Hindlimb muscle (tissue), 1 donor: Measurements from ENCODE around the gene PRRG1. TPM values are rescaled to one million over a fixed set of nuclear protein-coding genes. Genes with fewer than 3 reads are reported as not detected.
"Not testable (repeated sequence)": the region's sequence is repeated elsewhere in the genome, so short reads cannot be mapped to it uniquely, and the experiment has no call there.

ENCODE experiments used
- DNase-seq: peaks from one replicate; pipeline ENCODE4 v3.0.0-alpha.2; 2013
- polyA plus RNA-seq: library from polyadenylated mRNA; unstranded; fragments of 120-200 nt; gene quantifications from one replicate; pipeline ENCODE4 v1.2.1, GENCODE V29; 2013; ENCODE audit not compliant: insufficient read length

The PRRG1 gene
- polyA plus RNA-seq, 1 donor: 15.3 TPM

DNA sequence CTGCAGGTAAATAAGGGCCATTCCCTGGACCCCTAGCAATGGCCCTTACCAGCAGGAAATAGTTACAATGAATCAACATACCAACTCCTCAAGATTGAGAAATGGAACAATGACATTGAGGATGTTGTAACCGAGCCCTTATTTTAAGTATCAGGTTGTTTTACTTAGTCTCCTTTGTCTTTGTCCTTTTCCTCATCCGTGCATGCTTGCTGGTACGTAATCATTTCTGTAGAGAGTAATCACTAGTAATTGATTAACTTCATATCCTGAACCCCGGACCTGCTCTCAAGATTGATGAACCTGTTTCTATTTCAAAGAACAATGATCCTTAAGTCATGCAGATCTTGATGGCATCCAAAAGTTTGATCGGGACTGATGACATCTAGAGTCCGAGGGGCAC, 123.7 kb downstream of the PRRG1 start:
- DNase-seq: no peak

DNA sequence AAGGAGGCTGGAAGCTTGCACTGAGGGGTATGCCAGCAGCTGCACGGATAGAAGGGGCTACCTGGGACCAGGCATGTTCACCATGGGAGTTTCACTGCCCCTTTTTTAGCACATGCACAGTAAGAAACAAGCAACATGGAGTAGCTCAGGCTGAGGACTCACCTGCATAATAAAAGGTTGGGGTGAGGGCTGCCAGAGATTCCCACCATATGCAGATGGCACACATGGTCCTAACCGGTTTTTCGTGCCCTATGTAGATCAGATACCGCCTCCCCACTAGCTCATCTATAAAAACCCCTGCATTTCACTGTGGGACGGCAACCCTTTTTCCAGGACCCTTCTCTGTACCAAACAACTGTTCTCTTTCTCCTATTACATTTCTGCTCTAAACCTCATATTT, 125.3 kb downstream of the PRRG1 start:
- no peak for DNase-seq

DNA sequence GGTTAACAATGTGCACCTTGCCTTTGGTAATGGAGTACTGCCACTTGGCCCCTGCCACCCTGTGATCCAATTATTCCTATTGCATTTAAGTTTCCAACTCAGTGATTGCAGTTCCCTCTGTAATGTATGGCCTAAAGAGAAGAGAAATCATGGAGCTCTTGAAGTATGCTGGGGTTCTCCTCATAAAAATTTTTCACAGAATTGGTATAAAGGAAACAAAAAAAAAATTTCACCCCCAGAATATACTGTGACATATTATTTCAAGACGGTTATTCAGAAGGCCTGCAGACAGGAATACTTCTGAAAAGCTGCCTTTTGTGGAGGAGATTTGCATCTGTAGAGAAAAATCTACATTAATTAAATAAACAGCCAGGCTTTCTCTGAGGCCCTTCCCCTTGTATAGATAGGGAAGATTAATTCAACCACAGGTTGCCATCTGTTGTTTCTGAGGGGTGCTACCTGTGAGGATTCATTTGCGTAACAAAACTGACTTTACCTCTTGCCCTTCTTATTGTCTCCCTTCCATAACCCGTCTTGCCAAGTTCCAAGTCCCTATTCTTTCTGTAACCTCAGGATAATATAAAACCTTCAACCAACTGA, 127.5 kb downstream of the PRRG1 start:
- no peak for DNase-seq

DNA sequence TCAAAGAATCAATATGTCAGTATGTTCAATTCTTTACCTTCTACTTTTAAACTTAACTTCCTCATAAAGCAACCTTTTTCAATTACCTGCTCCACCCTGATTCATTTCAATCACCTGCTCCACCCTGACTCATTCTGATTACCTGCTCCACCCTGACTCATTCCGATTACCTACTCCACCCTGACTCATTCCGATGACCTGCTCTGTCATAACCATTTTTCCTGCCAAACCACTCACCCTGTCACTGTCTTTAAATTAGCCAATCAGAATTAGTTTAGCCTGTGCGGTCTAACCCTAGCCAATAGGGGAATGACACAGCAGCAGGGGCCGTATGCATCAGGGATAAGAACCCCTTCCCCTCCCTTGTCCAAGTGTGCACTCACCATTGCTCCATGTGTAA, 135.2 kb downstream of the PRRG1 start:
- not testable (repeated sequence) for DNase-seq

DNA sequence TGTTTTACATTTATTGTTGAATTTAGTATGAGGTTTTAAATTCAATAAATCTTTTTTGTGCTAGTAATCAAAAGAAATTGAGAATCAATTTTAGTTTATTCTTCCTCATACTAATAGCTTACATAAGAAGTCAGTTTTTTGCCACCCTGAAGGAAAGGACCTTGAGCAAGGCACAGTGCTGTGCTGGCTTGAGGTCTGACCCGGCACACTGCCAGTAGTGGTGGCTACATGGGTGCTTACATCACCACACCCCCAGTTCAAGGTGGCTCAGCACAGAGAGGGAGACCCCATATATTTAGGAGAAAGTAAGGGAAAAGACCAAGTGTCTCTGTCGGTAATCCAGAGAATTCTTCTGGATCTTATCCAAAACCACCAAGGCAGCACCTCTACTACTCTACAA, 136.3 kb downstream of the PRRG1 start:
- no peak for DNase-seq

DNA sequence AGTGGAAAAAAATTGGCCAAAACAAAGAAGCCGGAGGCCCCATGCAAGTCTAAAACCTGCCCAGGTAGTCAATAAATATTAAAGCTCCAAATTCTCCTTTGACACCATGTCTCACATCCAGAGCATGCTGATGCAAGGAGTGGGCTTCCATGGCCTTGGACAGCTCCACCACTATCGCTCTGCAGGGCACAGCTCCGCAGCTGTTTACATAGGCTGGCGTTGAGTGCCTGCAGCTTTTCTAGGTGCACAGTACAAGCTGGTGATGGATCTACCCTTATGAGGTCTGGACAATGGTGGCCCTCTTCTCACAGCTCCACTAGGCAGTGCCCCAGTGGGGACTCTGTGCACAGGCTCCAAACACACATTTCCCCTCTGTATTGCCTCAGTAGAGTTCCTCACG, 138.1 kb downstream of the PRRG1 start:
- no peak for DNase-seq

DNA sequence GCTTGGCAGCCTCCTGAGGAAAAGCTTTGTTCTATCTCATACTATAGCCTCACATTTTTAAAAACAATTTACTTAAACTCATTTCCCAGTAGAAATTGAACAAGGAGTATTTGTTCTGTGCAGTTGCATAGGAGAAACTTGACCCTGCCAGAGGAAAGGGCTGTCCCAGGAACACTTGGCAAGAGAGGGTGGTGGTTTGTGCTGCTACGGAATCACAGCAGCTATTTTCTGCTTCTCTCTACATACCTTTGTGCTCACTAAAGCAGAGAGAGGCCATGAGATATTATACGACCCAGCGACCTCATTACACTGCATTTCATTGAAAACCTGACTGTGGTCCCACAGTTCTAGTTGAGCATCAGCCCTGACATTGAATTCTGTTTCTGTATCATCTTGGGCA, 139.2 kb downstream of the PRRG1 start:
- no peak for DNase-seq

DNA sequence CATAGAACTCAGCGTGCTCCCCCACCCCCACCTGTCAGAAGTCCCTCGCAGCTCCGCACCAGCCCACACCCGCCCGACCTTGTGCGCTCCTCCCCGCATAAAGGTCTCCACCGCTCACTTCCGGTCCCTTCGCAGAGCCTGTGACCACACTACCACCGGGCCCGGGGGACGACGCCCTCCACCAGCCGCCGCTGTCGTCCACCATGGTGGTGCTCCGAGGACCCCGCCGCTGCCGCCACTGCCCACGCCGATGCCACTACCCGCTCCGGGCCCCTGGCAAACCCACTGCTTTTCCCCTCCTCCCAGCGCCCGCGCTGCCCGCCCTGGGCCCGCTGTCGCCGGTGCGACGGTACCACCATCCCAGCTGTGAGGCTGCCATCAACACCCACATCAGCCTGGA, 142.5 kb downstream of the PRRG1 start:
- DNase-seq: no peak

DNA sequence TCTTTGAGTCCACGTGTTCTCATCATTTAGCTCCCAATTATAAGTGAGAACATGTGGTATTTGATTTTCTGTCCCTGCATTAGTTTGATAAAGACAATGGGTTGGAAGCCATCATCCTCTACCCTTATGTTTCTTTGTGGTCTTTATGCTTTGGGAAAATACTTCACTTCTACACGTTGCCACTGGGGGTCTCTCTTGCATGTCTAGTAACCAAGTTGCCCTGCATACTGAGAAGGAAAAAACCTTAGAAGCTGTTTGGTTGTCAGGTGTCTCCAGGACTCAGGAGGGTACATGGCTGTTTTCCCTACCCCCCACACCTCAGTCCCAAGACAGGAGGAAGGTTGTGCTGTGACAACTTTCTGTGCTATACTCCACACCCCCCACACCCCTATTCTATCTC, 146.6 kb downstream of the PRRG1 start:
- DNase-seq: not testable (repeated sequence)

DNA sequence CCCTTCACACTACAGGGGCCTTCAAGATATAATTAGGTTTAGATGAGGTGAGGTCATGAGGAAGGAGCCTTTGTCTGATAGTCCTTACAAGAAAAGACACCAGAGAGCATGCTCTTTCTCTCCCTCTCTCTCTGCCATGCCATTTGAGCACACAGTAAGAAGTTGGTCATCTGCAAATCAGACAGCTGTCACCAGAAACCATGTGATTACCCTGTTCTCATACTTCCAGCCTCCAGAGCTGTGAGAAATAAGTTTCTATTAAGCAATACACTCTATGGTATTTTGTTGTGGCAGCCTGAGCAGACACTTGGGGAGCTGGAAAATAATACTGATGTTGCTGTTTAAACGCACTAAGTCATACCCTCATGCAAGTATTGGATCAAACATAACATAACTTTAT, 148.0 kb downstream of the PRRG1 start:
- not testable (repeated sequence) for DNase-seq

DNA sequence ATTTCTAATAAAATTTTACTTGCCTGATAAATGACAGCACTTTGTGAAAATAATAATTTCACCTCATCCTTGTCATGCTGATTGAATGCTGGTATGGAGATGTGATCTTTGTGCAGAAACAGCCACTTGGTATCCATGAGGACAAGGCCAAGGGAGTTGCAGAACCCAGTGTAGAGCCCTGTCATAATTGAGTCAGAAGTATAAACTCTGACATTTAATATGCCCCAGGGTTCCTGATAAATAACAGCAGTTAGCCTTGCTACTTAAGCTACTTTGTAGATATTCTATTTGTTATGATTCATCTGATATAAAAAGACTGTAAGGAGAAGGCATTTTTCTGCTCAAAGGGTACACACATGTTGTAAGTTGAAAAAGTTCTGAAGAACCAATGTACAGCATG, 149.2 kb downstream of the PRRG1 start:
- not testable (repeated sequence) for DNase-seq

DNA sequence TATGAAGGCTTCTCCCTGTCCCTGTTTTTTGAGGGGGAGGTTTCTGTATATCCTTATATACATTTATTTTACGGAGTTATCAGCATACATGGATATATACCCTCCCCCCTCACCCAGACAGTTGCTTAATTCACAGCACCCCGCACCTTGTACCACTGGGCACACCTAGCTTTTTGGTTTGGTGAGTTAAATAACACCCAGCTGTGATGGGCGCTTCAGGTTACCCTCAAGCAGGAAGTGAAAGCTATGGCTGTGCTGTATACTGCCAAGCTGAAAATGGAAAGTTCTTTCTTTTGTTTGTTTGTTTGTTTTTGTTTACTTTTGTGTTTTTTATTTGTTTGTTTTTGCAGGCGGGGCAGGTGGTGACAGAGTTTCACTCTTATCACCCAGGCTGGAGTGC, 150.5 kb downstream of the PRRG1 start:
- DNase-seq: not testable (repeated sequence)

DNA sequence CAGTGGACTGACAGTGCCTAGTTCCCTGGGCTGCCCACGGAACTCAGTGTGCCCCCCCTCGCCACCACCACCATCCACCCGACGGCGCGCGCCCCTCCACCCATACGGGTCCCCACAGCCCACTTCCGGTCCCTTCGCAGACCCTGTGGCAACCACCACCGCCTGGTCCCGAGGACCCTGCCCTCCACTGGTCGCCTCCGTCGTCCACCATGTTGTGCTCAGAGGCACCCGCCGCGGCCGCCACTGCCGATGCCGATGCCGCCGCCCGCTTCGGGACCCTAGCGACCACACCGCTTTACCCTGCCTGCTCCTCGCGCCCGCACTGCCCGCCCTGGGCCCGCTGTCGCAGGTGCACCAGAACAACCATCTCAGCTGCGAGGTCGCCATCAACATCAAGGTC, 155.8 kb downstream of the PRRG1 start:
- DNase-seq: no peak

Other genes starting within 250 kb of the PRRG1 start
- gene LANCL3, start 222.3 kb downstream of the PRRG1 start, polyA plus RNA-seq: 0.26 TPM